Parathyroid adenoma (tissue), 2 donors: ENCODE results near the gene PDIA5.

Experiments used
- H2AFZ ChIP-seq: fragments of 300-600 bp; sonication (generic); one replicate; pipeline ENCODE4 v1.7.0; 2017; ENCODE audit warnings: antibody characterized with exemption, mild to moderate bottlenecking
- H3K27ac ChIP-seq: fragments of 300-600 bp; sonication (generic); one replicate; pipeline ENCODE4 v1.7.0; 2017
- H3K27me3 ChIP-seq: fragments of 300-600 bp; sonication (generic); one replicate; pipeline ENCODE4 v1.7.0; 2017; ENCODE audit warnings: low read length; ENCODE audit not compliant: control insufficient read depth, insufficient read depth
- H3K36me3 ChIP-seq: fragments of 300-600 bp; sonication (generic); one replicate; pipeline ENCODE4 v1.7.0; 2017; ENCODE audit warnings: low read length; ENCODE audit not compliant: control insufficient read depth, insufficient read depth
- H3K4me1 ChIP-seq: fragments of 300-600 bp; sonication (generic); one replicate; pipeline ENCODE4 v1.7.0; 2017; ENCODE audit warnings: control low read depth
- H3K4me2 ChIP-seq: fragments of 300-600 bp; sonication (generic); one replicate; pipeline ENCODE4 v1.7.0; 2017; ENCODE audit warnings: low read length
- H3K4me3 ChIP-seq: fragments of 300-600 bp; sonication (generic); one replicate; pipeline ENCODE4 v1.7.0; 2017; ENCODE audit warnings: low read depth, low read length
- H3K79me2 ChIP-seq: fragments of 300-600 bp; sonication (generic); one replicate; pipeline ENCODE4 v1.7.0; 2017; ENCODE audit warnings: control low read depth
- H3K9ac ChIP-seq: fragments of 300-600 bp; sonication (generic); one replicate; pipeline ENCODE4 v1.7.0; 2017; ENCODE audit warnings: mild to moderate bottlenecking
- H3K9me3 ChIP-seq: fragments of 300-600 bp; sonication (generic); one replicate; pipeline ENCODE4 v1.7.0; 2017; ENCODE audit warnings: low read length; ENCODE audit not compliant: control insufficient read depth
- TF ChIP-seq, protein P1 (sequence below): fragments of 300-600 bp; sonication (generic); IDR thresholded peaks from one replicate; pipeline ENCODE4 v1.7.0; 2017; ENCODE audit warnings: antibody characterized with exemption, mild to moderate bottlenecking
- donor health status: primary hyperparathyroidism.

The PDIA5 gene

DNA sequence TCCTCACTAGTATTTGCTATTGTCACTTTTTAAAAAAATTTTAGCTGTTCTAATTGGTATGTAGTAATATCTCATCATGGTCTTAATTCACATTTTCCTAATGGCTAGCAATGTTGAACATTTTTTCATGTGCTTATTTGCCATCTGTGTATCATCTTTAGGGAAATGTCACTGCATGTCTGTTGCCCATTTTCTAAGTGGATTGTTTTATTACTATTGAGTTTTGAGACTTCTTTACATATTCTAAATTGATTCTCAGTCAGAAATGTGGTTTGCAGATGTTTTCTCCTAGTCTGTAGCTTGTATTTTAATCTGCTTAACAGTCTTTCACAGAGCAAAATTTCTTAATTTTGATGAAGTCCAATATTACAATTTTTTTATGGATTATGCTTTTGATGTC lies 101.3 kb downstream of the PDIA5 start:
- H3K36me3 ChIP-seq, result no peaks in the 10 kb centered on the region
- H3K4me2 ChIP-seq, result no peak overlapping the region
- H3K9me3 ChIP-seq, result no peaks in the 10 kb centered on the region
- TF ChIP-seq, protein P1, sequence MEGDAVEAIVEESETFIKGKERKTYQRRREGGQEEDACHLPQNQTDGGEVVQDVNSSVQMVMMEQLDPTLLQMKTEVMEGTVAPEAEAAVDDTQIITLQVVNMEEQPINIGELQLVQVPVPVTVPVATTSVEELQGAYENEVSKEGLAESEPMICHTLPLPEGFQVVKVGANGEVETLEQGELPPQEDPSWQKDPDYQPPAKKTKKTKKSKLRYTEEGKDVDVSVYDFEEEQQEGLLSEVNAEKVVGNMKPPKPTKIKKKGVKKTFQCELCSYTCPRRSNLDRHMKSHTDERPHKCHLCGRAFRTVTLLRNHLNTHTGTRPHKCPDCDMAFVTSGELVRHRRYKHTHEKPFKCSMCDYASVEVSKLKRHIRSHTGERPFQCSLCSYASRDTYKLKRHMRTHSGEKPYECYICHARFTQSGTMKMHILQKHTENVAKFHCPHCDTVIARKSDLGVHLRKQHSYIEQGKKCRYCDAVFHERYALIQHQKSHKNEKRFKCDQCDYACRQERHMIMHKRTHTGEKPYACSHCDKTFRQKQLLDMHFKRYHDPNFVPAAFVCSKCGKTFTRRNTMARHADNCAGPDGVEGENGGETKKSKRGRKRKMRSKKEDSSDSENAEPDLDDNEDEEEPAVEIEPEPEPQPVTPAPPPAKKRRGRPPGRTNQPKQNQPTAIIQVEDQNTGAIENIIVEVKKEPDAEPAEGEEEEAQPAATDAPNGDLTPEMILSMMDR, result no peak
- H3K4me3 ChIP-seq, result no peak overlapping the region
- H2AFZ ChIP-seq, result no peak overlapping the region
- H3K79me2 ChIP-seq, result no peaks in the 10 kb centered on the region
- no peaks in the 10 kb centered on the region for H3K4me1 ChIP-seq
- no peaks in the 10 kb centered on the region for H3K27me3 ChIP-seq
- H3K9ac ChIP-seq, result no peak overlapping the region
- H3K27ac ChIP-seq, result no peak overlapping the region

DNA sequence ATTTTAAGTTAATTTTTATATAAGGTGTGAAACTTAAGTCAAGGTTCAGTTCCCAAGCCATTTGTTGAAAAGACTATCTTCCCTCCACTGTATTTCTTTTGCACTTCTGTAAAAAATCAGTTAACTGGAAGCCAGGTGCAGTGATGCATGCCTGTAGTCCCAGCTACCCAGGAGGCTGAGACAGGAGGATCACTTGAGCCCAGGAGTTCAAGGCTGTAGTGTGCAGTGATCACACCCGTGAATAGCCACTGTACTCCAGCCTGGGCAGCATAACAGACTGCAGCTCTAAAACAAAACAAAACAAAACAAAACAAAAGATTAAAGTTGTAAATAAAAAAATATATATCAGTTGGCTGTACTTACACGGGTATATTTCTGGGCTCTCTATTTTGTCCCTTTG lies 101.8 kb downstream of the PDIA5 start:
- Histone ChIP-seq H3K79me2 (no peaks in the 10 kb centered on the region), H3K9ac (no peak overlapping the region), H3K4me2 (no peak overlapping the region), H3K4me1 (no peaks in the 10 kb centered on the region), H3K27me3 (no peaks in the 10 kb centered on the region), H3K27ac (no peak overlapping the region), H3K4me3 (no peak overlapping the region), H2AFZ (no peak overlapping the region), H3K9me3 (no peaks in the 10 kb centered on the region), H3K36me3 (no peaks in the 10 kb centered on the region)
- TF ChIP-seq, protein P1, result no peak

DNA sequence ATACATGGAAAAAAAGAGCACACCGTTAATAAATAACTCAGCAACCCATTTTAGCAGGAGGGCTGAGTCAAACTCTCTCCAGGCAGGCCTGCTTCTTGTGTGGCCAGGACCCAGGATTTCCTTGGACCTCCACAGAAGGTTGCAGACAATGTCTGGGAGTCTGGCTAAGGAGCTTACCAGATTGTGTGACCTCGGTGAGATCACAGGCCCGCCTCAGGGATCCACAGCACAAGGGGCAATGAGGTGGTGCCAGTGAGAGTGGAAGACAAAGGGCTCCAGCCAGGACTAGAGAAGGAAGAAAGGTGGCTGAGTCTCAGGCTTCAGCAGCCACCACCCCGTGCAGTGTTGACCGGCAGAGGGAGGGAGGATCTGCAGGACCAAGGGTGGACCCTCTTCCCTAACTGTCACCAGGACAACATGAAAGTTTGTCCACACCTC lies 102.7 kb downstream of the PDIA5 start:
- Histone ChIP-seq H3K27me3 (no peaks in the 10 kb centered on the region), H2AFZ (no peak overlapping the region), H3K9me3 (no peaks in the 10 kb centered on the region), H3K27ac (no peak overlapping the region), H3K36me3 (no peaks in the 10 kb centered on the region), H3K4me2 (no peak overlapping the region), H3K79me2 (no peaks in the 10 kb centered on the region), H3K4me3 (no peak overlapping the region), H3K9ac (no peak overlapping the region), H3K4me1 (no peaks in the 10 kb centered on the region)
- TF ChIP-seq, protein P1, result no peak

DNA sequence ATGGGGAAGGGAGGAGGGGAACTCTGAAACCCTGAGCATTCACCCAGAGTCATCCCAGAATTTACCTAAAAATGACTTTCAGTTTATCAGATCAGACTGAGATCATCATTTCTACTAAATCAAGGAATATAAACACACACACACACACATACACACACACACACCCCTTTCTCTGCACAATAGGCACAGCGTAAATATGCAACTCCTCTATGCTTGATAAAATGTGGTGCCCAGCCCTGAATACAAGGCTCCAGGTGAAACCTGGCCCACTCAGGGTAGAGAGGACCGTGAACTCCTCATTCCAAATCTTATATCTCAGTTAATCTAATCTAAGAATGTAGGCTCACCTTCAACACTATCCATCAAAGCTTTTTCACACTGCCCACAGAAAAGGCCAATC lies 103.1 kb downstream of the PDIA5 start:
- Histone ChIP-seq H3K9ac (no peak overlapping the region), H3K27ac (no peak overlapping the region)

DNA sequence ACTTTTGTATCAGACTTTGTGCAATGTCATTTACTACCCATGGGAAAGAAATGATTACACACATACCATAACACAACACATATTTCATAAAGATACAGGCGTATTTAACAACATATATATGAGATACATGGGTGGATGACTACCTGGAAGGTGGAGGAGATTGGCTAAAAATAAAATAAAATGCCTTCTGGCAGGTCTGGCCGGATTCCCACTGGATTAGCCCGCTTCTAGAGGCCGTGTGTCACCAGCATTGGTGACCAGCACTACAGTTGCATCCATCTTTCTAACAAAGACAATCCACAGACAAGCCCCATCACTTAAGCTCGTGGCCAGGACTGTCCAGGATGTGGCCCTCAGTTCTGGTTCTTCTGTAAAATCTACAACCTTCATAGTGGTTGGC lies 114.0 kb downstream of the PDIA5 start:
- Histone ChIP-seq H3K9ac (no peak overlapping the region), H3K9me3 (no peaks in the 10 kb centered on the region), H3K79me2 (no peaks in the 10 kb centered on the region), H3K36me3 (no peaks in the 10 kb centered on the region), H3K27ac (no peak overlapping the region), H3K4me2 (no peak overlapping the region), H3K27me3 (no peaks in the 10 kb centered on the region), H2AFZ (no peak overlapping the region), H3K4me1 (no peaks in the 10 kb centered on the region), H3K4me3 (no peak overlapping the region)
- TF ChIP-seq, protein P1, result no peak

More for the DNA sequence above, 103.1 kb downstream of the PDIA5 start:
- Histone ChIP-seq H3K9me3 (no peaks in the 10 kb centered on the region), H3K79me2 (no peaks in the 10 kb centered on the region), H3K4me1 (no peaks in the 10 kb centered on the region), H3K4me3 (no peak overlapping the region), H3K27me3 (no peaks in the 10 kb centered on the region), H3K36me3 (no peaks in the 10 kb centered on the region), H3K4me2 (no peak overlapping the region), H2AFZ (no peak overlapping the region)
- TF ChIP-seq, protein P1, result no peak
